Stomach smooth muscle (tissue), 2 donors: ENCODE data around the gene TOB2.

Source experiments
- H3K27ac ChIP-seq: one replicate; pipeline ENCODE4 v1.7.0; 2013; ENCODE audit warnings: mild to moderate bottlenecking, low read length, inconsistent platforms
- H3K27me3 ChIP-seq, 2 donors: one replicate each; pipeline ENCODE4 v1.7.0; 2013; ENCODE audit warnings: low read length in 2 of 2; ENCODE audit not compliant: insufficient read depth in 2 of 2, control insufficient read depth in 1 of 2
- H3K36me3 ChIP-seq, 2 donors: one replicate each; pipeline ENCODE4 v1.7.0; 2013; ENCODE audit warnings: low read length in 2 of 2; ENCODE audit not compliant: control insufficient read depth in 2 of 2, insufficient read depth in 2 of 2
- H3K4me1 ChIP-seq: one replicate; pipeline ENCODE4 v1.7.0; 2013; ENCODE audit warnings: low read length; ENCODE audit not compliant: control insufficient read depth, insufficient read depth
- H3K4me3 ChIP-seq, 2 donors: one replicate each; pipeline ENCODE4 v1.7.0; 2013; ENCODE audit warnings: low read length in 2 of 2
- H3K9ac ChIP-seq, 2 donors: one replicate each; pipeline ENCODE4 v1.7.0; 2013; ENCODE audit warnings: low read length in 2 of 2, mild to moderate bottlenecking in 1 of 2
- H3K9me3 ChIP-seq, 2 donors: one replicate each; pipeline ENCODE4 v1.7.0; 2013; ENCODE audit warnings: low read length in 2 of 2; ENCODE audit not compliant: control insufficient read depth in 2 of 2
- donor health status: healthy.
- donor health status: Pancreatic carcinoma.

TOB2 gene

GRCh38 chr22:41418717-41419116, 27.9 kb downstream of the TOB2 start:
- Histone ChIP-seq H3K27ac (peak overlapping the region; percentile 95), H3K4me1 (peaks cover 42% of the 10 kb centered on the region), H3K27me3 (no peaks in the 10 kb centered on the region), H3K9me3 (no peaks in the 10 kb centered on the region), H3K9ac (peak overlapping the region; percentile 39 to 76), H3K36me3 (no peaks in the 10 kb centered on the region), H3K4me3 (peak overlapping the region in 1 of 2 donors; percentile 58)

GRCh38 chr22:41417622-41418390, 28.8 kb downstream of the TOB2 start:
- no peaks in the 10 kb centered on the region for H3K27me3 ChIP-seq
- peaks cover 51% of the 10 kb centered on the region for H3K4me1 ChIP-seq
- H3K4me3 ChIP-seq = peak overlapping the region in 1 of 2 donors; percentile 58
- peak overlapping the region; percentile 95 for H3K27ac ChIP-seq
- peak overlapping the region; percentile 39 to 76 for H3K9ac ChIP-seq
- no peaks in the 10 kb centered on the region for H3K36me3 ChIP-seq
- H3K9me3 ChIP-seq = no peaks in the 10 kb centered on the region

GRCh38 chr22:41415554-41415953, 31.0 kb downstream of the TOB2 start:
- H3K4me1 ChIP-seq = peaks cover 74% of the 10 kb centered on the region
- peak overlapping the region; percentile 21 to 53 for H3K9ac ChIP-seq
- H3K4me3 ChIP-seq = peak overlapping the region; percentile 22 to 29
- no peaks in the 10 kb centered on the region for H3K9me3 ChIP-seq
- H3K36me3 ChIP-seq = no peaks in the 10 kb centered on the region
- H3K27me3 ChIP-seq = no peaks in the 10 kb centered on the region
- H3K27ac ChIP-seq = peak overlapping the region; percentile 100

GRCh38 chr22:41411021-41411851, 35.4 kb downstream of the TOB2 start:
- H3K9ac ChIP-seq = peak overlapping the region; percentile 58 to 74
- peaks cover 62% of the 10 kb centered on the region for H3K4me1 ChIP-seq
- no peaks in the 10 kb centered on the region for H3K9me3 ChIP-seq
- H3K27me3 ChIP-seq = no peaks in the 10 kb centered on the region
- H3K4me3 ChIP-seq = no peak overlapping the region
- H3K36me3 ChIP-seq = no peaks in the 10 kb centered on the region
- H3K27ac ChIP-seq = peak overlapping the region; percentile 100

- no peaks in the 10 kb centered on the region for H3K9me3 ChIP-seq
- no peak overlapping the region for H3K4me3 ChIP-seq
- H3K4me1 ChIP-seq = peaks cover 57% of the 10 kb centered on the region
- peak overlapping the region; percentile 100 for H3K27ac ChIP-seq
- no peaks in the 10 kb centered on the region for H3K36me3 ChIP-seq
- no peaks in the 10 kb centered on the region for H3K27me3 ChIP-seq
- H3K9ac ChIP-seq = peak overlapping the region; percentile 8 to 51
These were observed 36.3 kb downstream of the TOB2 start for GRCh38 chr22:41410311-41410751.

GRCh38 chr22:41408665-41409064, 37.9 kb downstream of the TOB2 start:
- Histone ChIP-seq H3K4me3 (no peak overlapping the region), H3K27me3 (no peaks in the 10 kb centered on the region), H3K9me3 (no peaks in the 10 kb centered on the region), H3K27ac (peak overlapping the region; percentile 49), H3K36me3 (no peaks in the 10 kb centered on the region), H3K4me1 (peaks cover 46% of the 10 kb centered on the region), H3K9ac (no peak overlapping the region)

GRCh38 chr22:41407433-41407832, 39.2 kb downstream of the TOB2 start:
- no peak overlapping the region for H3K9ac ChIP-seq
- H3K4me1 ChIP-seq = peaks cover 44% of the 10 kb centered on the region
- H3K27ac ChIP-seq = peak overlapping the region; percentile 53

GRCh38 chr22:41406410-41406809, 40.2 kb downstream of the TOB2 start:
- H3K9ac ChIP-seq = no peak overlapping the region
- H3K27me3 ChIP-seq = no peaks in the 10 kb centered on the region
- H3K9me3 ChIP-seq = no peaks in the 10 kb centered on the region
- H3K4me1 ChIP-seq = peaks cover 43% of the 10 kb centered on the region
- H3K36me3 ChIP-seq = no peaks in the 10 kb centered on the region
- no peak overlapping the region for H3K4me3 ChIP-seq
- H3K27ac ChIP-seq = no peak overlapping the region

More at GRCh38 chr22:41407433-41407832, 39.2 kb downstream of the TOB2 start:
- Histone ChIP-seq H3K4me3 (no peak overlapping the region), H3K36me3 (no peaks in the 10 kb centered on the region), H3K27me3 (no peaks in the 10 kb centered on the region), H3K9me3 (no peaks in the 10 kb centered on the region)

- Histone ChIP-seq H3K9ac (no peak overlapping the region), H3K9me3 (no peaks in the 10 kb centered on the region), H3K36me3 (no peaks in the 10 kb centered on the region), H3K27me3 (no peaks in the 10 kb centered on the region), H3K27ac (no peak overlapping the region), H3K4me3 (no peak overlapping the region), H3K4me1 (peaks cover 38% of the 10 kb centered on the region)
These were observed 41.0 kb downstream of the TOB2 start for GRCh38 chr22:41405588-41405987.

- H3K27ac ChIP-seq = peak overlapping the region; percentile 74
- H3K4me3 ChIP-seq = peak overlapping the region in 1 of 2 donors; percentile 29
- H3K4me1 ChIP-seq = peaks cover 29% of the 10 kb centered on the region
- H3K9me3 ChIP-seq = no peaks in the 10 kb centered on the region
- H3K27me3 ChIP-seq = no peaks in the 10 kb centered on the region
- H3K36me3 ChIP-seq = peaks cover 0 to 5% of the 10 kb centered on the region in 2 donors
- peak overlapping the region; percentile 20 to 42 for H3K9ac ChIP-seq
These were observed 42.9 kb downstream of the TOB2 start for GRCh38 chr22:41403532-41404318.
